ENCODE results near the gene KDM5A. TPM values are rescaled to one million over a fixed set of nuclear protein-coding genes. Genes with fewer than 3 reads are reported as not detected.
A peak's percentile ranks its signal among the peaks of the same experiment; 100 is the strongest.

The KDM5A gene
- total RNA-seq, 1 donor from 2014 or later: 76.7 TPM

- Mint-ChIP-seq H3K36me3 (no peaks in the 10 kb centered on the region), H3K4me1 (ENCODE audit: unreplicated experiment) (peaks cover 16% of the 10 kb centered on the region), H3K27me3 (peaks cover 11% of the 10 kb centered on the region), H3K9me3 (no peaks in the 10 kb centered on the region), H3K27ac (no peak overlapping the region), H3K4me3 (no peak overlapping the region)
- DNase-seq (ENCODE audit: extremely low spot score, unreplicated experiment): no peak
- TF ChIP-seq CTCF (conservative IDR thresholded peaks at IDR 0.05): no peak
These were observed 124.9 kb downstream of the KDM5A start for GRCh38 chr12:264269-264668.

GRCh38 chr12:263574-263973, 125.5 kb downstream of the KDM5A start:
- DNase-seq (ENCODE audit: extremely low spot score, unreplicated experiment): no peak
- Mint-ChIP-seq H3K27ac (no peak overlapping the region), H3K9me3 (no peaks in the 10 kb centered on the region), H3K36me3 (no peaks in the 10 kb centered on the region), H3K27me3 (peaks cover 10% of the 10 kb centered on the region), H3K4me3 (no peak overlapping the region), H3K4me1 (ENCODE audit: unreplicated experiment) (peaks cover 16% of the 10 kb centered on the region)
- TF ChIP-seq CTCF (conservative IDR thresholded peaks at IDR 0.05): no peak

GRCh38 chr12:262817-263216, 126.3 kb downstream of the KDM5A start, which contains the start of gene SLC6A13:
SLC6A13 (minus strand) TSS chr12:262836; CDS start chr12:260052, 2,784 bp downstream.
- no peak for DNase-seq (ENCODE audit: extremely low spot score, unreplicated experiment)
- Mint-ChIP-seq H3K9me3 (no peaks in the 10 kb centered on the region), H3K27ac (peak within 1 kb of the TSS; percentile 79), H3K27me3 (peaks cover 17% of the 10 kb centered on the region), H3K4me1 (ENCODE audit: unreplicated experiment) (peaks cover 12% of the 10 kb centered on the region), H3K36me3 (no peaks in the 10 kb centered on the region), H3K4me3 (peak within 1 kb of the TSS; percentile 75)
- no peak for TF ChIP-seq CTCF (conservative IDR thresholded peaks at IDR 0.05)

- Mint-ChIP-seq H3K36me3 (no peaks in the 10 kb centered on the region), H3K9me3 (no peaks in the 10 kb centered on the region), H3K27ac (peak overlapping the region; percentile 79), H3K4me3 (peak overlapping the region; percentile 75), H3K4me1 (ENCODE audit: unreplicated experiment) (peaks cover 7% of the 10 kb centered on the region), H3K27me3 (peaks cover 22% of the 10 kb centered on the region)
- no peak for DNase-seq (ENCODE audit: extremely low spot score, unreplicated experiment)
- TF ChIP-seq CTCF (conservative IDR thresholded peaks at IDR 0.05): no peak
These were observed 127.0 kb downstream of the KDM5A start for GRCh38 chr12:262113-262512.

- Mint-ChIP-seq H3K9me3 (no peaks in the 10 kb centered on the region), H3K4me3 (no peak overlapping the region), H3K27me3 (peaks cover 36% of the 10 kb centered on the region), H3K27ac (no peak overlapping the region), H3K4me1 (ENCODE audit: unreplicated experiment) (peaks cover 14% of the 10 kb centered on the region), H3K36me3 (peaks cover 4% of the 10 kb centered on the region)
- TF ChIP-seq CTCF (conservative IDR thresholded peaks at IDR 0.05): no peak
- no peak for DNase-seq (ENCODE audit: extremely low spot score, unreplicated experiment)
These were observed 131.4 kb downstream of the KDM5A start for GRCh38 chr12:257521-258321.
